ENCODE data around the gene ZCCHC3.

ZCCHC3 gene

GRCh38 chr20:347640-348484 is 50.5 kb downstream of the ZCCHC3 start:
- DNase-seq: peak; percentile 54

- no peak for DNase-seq
Measured at GRCh38 chr20:348972-349841, 51.8 kb downstream of the ZCCHC3 start.

Data from activated gamma-delta T cell (primary cell).